Neural cell (in vitro differentiated cells): Measurements from ENCODE around the gene NCDN. TPM values are rescaled to one million over a fixed set of nuclear protein-coding genes. Genes with fewer than 3 reads are reported as not detected.

ENCODE experiments used
- H2AFZ ChIP-seq: fragments of 200-600, 300-800 bp; sonication (generic), shearing (Covaris generic); 2 replicates; pipeline ENCODE4 v1.6.0; 2014; ENCODE audit warnings: low read depth, mild to moderate bottlenecking, antibody characterized with exemption, low read length, moderate library complexity
- H3F3A ChIP-seq: fragments of 200-600 bp; shearing (Covaris generic); 2 replicates; pipeline ENCODE4 v1.6.1; 2016; ENCODE audit warnings: mild to moderate bottlenecking, moderate library complexity, mixed read lengths, antibody characterized with exemption, low read length; ENCODE audit not compliant: insufficient read depth, poor library complexity, severe bottlenecking
- H3K27ac ChIP-seq: fragments of 200-600, 300-800 bp; sonication (generic), shearing (Covaris generic); 2 replicates; pipeline ENCODE4 v1.5.1; 2014; ENCODE audit warnings: mild to moderate bottlenecking, low read length, moderate library complexity
- H3K27me3 ChIP-seq: fragments of 300-800, 200-600 bp; sonication (generic), shearing (Covaris generic); 2 replicates; pipeline ENCODE4 v1.6.0; 2014; ENCODE audit warnings: mild to moderate bottlenecking, low read depth, low read length, moderate library complexity; ENCODE audit not compliant: insufficient read depth
- H3K36me3 ChIP-seq: fragments of 300-800, 200-600 bp; sonication (generic), shearing (Covaris generic); 2 replicates; pipeline ENCODE4 v1.5.1; 2014; ENCODE audit warnings: mild to moderate bottlenecking, antibody characterized with exemption, low read length, moderate library complexity; ENCODE audit not compliant: insufficient read depth
- H3K4me2 ChIP-seq: fragments of 300-800, 200-600 bp; sonication (generic), shearing (Covaris generic); 2 replicates; pipeline ENCODE4 v1.6.0; 2014; ENCODE audit warnings: mild to moderate bottlenecking, low read length
- H3K4me3 ChIP-seq: fragments of 300-800, 200-600 bp; sonication (generic), shearing (Covaris generic); 2 replicates; pipeline ENCODE4 v1.5.1; 2014; ENCODE audit warnings: mild to moderate bottlenecking, low read length, moderate library complexity
- H3K79me2 ChIP-seq: fragments of 200-600 bp; shearing (Covaris generic); replicated peaks from 2 replicates; pipeline ENCODE4 v1.6.0; 2014; ENCODE audit warnings: mild to moderate bottlenecking, low read length, moderate library complexity; ENCODE audit not compliant: insufficient read depth
- H3K9ac ChIP-seq: fragments of 300-800, 200-600 bp; sonication (generic), shearing (Covaris generic); 2 replicates; pipeline ENCODE4 v1.6.1; 2016; ENCODE audit warnings: mild to moderate bottlenecking, low read length, mixed read lengths
- H3K9me2 ChIP-seq: fragments of 200-600 bp; shearing (Covaris generic); 2 replicates; pipeline ENCODE4 v1.6.1; 2016; ENCODE audit warnings: mild to moderate bottlenecking, low read length, mixed read lengths; ENCODE audit not compliant: insufficient read depth
- H3K9me3 ChIP-seq: fragments of 200-600, 300-800 bp; sonication (generic), shearing (Covaris generic); 2 replicates; pipeline ENCODE4 v1.6.1; 2016; ENCODE audit warnings: mild to moderate bottlenecking, mixed run types, low read length, moderate library complexity, mixed read lengths
- H4K20me1 ChIP-seq: fragments of 200-600 bp; shearing (Covaris generic); 2 replicates; pipeline ENCODE4 v1.6.1; 2016; ENCODE audit warnings: mild to moderate bottlenecking, mixed run types; ENCODE audit not compliant: insufficient read depth
- CTCF ChIP-seq: fragments of 450-650 bp; IDR thresholded peaks from 2 replicates; pipeline ENCODE4 v1.5.1; 2014; ENCODE audit warnings: antibody characterized with exemption, mild to moderate bottlenecking, moderate library complexity; ENCODE audit not compliant: poor library complexity, severe bottlenecking
- EP300 ChIP-seq: fragments of 450-650 bp; conservative IDR thresholded peaks from 2 replicates; pipeline ENCODE4 v1.6.1; 2014; ENCODE audit warnings: antibody characterized with exemption, mild to moderate bottlenecking, moderate library complexity; ENCODE audit not compliant: poor library complexity, severe bottlenecking
- EZH2 ChIP-seq: fragments of 200-600, 300-800 bp; shearing (Covaris generic), sonication (generic); IDR thresholded peaks from 2 replicates; pipeline ENCODE4 v1.6.1; 2014; ENCODE audit warnings: antibody characterized with exemption, low read length, borderline replicate concordance, mild to moderate bottlenecking; ENCODE audit not compliant: insufficient read depth, poor library complexity, severe bottlenecking
- MXI1 ChIP-seq: fragments of 450-650 bp; conservative IDR thresholded peaks from 2 replicates; pipeline ENCODE4 v1.6.1; 2014; ENCODE audit warnings: antibody characterized with exemption, mild to moderate bottlenecking; ENCODE audit not compliant: poor library complexity, severe bottlenecking
- POLR2AphosphoS5 ChIP-seq: IDR thresholded peaks from 2 replicates; pipeline ENCODE4 v1.6.1; 2012
- REST ChIP-seq: IDR thresholded peaks from 2 replicates; pipeline ENCODE4 v1.6.1; 2012; ENCODE audit warnings: borderline replicate concordance
- SMC3 ChIP-seq: fragments of 450-650 bp; conservative IDR thresholded peaks from 2 replicates; pipeline ENCODE4 v1.6.1; 2014; ENCODE audit warnings: antibody characterized with exemption, mild to moderate bottlenecking, moderate library complexity; ENCODE audit not compliant: poor library complexity
- TAF1 ChIP-seq: IDR thresholded peaks from 2 replicates; pipeline ENCODE4 v1.6.1; 2012; ENCODE audit warnings: low read depth
- polyA plus RNA-seq: library from polyadenylated mRNA; depleted of rRNA; stranded (reverse); fragments of >200 nt; gene quantifications from 2 replicates; pipeline ENCODE4 v1.2.3, GENCODE V29; 2014

The NCDN gene
- polyA plus RNA-seq, 1 donor from 2014 or later, result 66.1 TPM

- peaks cover 7% of the 10 kb centered on the region for H3K36me3 ChIP-seq
- no peak overlapping the region for H3K9ac ChIP-seq
- no peak overlapping the region for H2AFZ ChIP-seq
- H4K20me1 ChIP-seq, result no peaks in the 10 kb centered on the region
- no peaks in the 10 kb centered on the region for H3F3A ChIP-seq
- H3K27me3 ChIP-seq, result no peaks in the 10 kb centered on the region
- no peak overlapping the region for H3K27ac ChIP-seq
- no peak overlapping the region for H3K4me2 ChIP-seq
- TF ChIP-seq EZH2, result no peak
- no peak for TF ChIP-seq TAF1
- no peak for TF ChIP-seq EP300
- TF ChIP-seq POLR2AphosphoS5, result no peak
- no peak for TF ChIP-seq MXI1
- no peak for TF ChIP-seq SMC3
- no peak for TF ChIP-seq CTCF
- no peak for TF ChIP-seq REST
- H3K9me2 ChIP-seq, result no peaks in the 10 kb centered on the region
- no peaks in the 10 kb centered on the region for H3K79me2 ChIP-seq
- no peak overlapping the region for H3K4me3 ChIP-seq
- H3K9me3 ChIP-seq, result peaks cover 10% of the 10 kb centered on the region
Observed at GRCh38 chr1:35530168-35530567, 27.4 kb upstream of the NCDN start.

DNA sequence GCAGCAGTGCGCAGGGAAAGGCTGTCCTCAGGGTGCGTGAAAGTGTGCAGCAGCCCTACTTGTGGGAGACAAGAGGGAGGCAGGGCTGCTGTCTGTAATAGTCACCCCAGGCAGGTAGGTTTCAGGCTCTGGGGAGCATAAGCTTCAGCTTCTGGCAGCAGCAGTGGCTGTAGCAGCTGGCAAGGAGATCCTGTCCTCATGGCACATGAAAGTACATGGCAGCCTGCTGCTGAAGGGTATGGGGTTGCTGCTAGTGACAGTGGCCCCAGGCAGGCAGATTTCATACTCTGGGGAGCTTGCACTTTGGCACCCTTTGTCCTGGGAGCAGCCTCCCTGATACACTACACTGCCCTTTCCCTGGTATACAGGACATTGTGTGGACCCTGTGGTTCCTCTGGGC is 26.7 kb upstream of the NCDN start:
- no peaks in the 10 kb centered on the region for H3K9me2 ChIP-seq
- H3K27me3 ChIP-seq, result no peaks in the 10 kb centered on the region
- no peak overlapping the region for H3K9ac ChIP-seq
- H4K20me1 ChIP-seq, result no peaks in the 10 kb centered on the region
- H3K4me3 ChIP-seq, result no peak overlapping the region
- no peak overlapping the region for H3K4me2 ChIP-seq
- peaks cover 7% of the 10 kb centered on the region for H3K36me3 ChIP-seq
- peaks cover 10% of the 10 kb centered on the region for H3K9me3 ChIP-seq
- no peak overlapping the region for H2AFZ ChIP-seq
- H3K27ac ChIP-seq, result no peak overlapping the region
- no peaks in the 10 kb centered on the region for H3K79me2 ChIP-seq
- TF ChIP-seq EZH2 (no peak), TAF1 (no peak), SMC3 (no peak), CTCF (no peak)
- no peaks in the 10 kb centered on the region for H3F3A ChIP-seq
